ENCODE measurements around the gene BYSL.

DNA sequence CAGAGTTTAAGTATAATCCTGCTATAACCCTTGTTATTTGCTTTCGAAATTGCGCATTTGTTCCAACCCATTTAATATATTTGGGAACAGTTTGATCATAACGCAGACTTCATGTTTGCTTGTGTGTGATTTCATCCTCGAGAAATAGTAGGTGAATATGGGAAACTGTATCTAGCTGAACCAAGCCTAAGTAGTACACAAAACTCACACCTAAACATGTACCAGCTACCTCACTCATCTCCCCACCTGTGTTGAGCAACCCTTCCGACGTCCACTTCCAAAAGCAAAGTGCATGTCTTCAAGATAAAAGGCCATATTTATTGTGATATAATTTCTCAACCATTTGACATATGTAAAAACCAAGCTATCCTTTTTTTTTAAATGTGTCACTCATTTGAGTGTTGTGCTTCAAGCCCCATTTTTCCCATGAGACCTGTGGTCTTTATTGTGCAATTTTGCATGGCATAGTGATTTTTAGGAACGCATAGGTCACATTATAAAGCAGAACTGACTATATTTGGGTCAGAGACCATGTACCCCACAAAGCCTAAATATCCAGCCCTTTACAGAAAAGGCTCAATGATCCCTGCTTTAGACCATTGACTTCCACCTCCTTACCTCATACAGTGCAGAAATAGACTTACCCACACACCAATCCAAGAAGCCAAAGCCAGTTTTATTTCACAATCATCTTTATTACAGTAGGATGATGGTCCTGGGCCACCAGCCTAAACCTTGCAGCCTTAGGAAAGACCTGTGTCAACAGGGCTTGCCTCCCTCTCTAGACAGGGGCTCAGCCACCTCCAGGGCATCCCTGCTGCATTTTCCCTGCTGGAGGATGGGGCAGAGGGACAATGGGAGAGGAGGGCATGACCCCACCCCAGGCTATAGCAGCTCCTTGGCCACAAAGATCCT lies 13.2 kb downstream of the BYSL start:
- TF ChIP-seq, protein P1, sequence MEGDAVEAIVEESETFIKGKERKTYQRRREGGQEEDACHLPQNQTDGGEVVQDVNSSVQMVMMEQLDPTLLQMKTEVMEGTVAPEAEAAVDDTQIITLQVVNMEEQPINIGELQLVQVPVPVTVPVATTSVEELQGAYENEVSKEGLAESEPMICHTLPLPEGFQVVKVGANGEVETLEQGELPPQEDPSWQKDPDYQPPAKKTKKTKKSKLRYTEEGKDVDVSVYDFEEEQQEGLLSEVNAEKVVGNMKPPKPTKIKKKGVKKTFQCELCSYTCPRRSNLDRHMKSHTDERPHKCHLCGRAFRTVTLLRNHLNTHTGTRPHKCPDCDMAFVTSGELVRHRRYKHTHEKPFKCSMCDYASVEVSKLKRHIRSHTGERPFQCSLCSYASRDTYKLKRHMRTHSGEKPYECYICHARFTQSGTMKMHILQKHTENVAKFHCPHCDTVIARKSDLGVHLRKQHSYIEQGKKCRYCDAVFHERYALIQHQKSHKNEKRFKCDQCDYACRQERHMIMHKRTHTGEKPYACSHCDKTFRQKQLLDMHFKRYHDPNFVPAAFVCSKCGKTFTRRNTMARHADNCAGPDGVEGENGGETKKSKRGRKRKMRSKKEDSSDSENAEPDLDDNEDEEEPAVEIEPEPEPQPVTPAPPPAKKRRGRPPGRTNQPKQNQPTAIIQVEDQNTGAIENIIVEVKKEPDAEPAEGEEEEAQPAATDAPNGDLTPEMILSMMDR (IDR thresholded peaks at IDR 0.05) = no peak
- TF ChIP-seq POLR2A (IDR thresholded peaks at IDR 0.05) = no peak
